Measurements from ENCODE around the gene CACNB2.
"Not testable (repeated sequence)": the region's sequence is repeated elsewhere in the genome, so short reads cannot be mapped to it uniquely, and the experiment has no call there.

The CACNB2 gene

DNA sequence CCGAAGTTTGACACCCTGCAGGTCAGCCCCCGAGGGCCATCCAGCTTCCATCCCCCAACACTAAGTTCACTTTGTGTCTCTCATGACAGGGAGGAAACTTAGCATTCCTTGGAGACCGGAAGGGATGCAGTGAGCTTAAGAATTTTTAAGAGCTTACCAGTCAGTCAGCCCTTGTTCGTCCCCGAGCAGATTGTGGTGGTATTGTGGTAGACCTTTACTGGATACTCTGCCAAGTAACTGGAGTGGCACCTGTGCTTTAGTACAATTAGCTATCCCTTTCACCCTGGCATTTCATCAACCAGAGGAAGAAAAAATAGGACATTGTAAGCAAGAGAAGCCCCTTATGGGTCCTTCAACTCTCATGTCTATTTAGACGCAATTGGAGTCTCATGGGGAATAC, 436.4 kb downstream of the CACNB2 start:
- Histone ChIP-seq H3K4me1 (ENCODE audit: control insufficient read depth, insufficient read depth, low read length) (no peaks in the 10 kb centered on the region), H3K27me3 (ENCODE audit: control insufficient read depth, insufficient read depth, low read length, poor library complexity, severe bottlenecking) (no peaks in the 10 kb centered on the region), H3K36me3 (ENCODE audit: control insufficient read depth, insufficient read depth, low read length) (peaks cover 17% of the 10 kb centered on the region), H3K4me3 (ENCODE audit: insufficient read depth, low read depth, low read length) (no peak overlapping the region), H3K9me3 (ENCODE audit: control insufficient read depth, low read length) (no peaks in the 10 kb centered on the region), H3K27ac (ENCODE audit: insufficient read depth, low read depth, low read length, poor library complexity, severe bottlenecking) (no peak overlapping the region)
- WGBS, 2 experiments, result 92 to 94% methylated on average over 5 of the region's 6 CpGs

DNA sequence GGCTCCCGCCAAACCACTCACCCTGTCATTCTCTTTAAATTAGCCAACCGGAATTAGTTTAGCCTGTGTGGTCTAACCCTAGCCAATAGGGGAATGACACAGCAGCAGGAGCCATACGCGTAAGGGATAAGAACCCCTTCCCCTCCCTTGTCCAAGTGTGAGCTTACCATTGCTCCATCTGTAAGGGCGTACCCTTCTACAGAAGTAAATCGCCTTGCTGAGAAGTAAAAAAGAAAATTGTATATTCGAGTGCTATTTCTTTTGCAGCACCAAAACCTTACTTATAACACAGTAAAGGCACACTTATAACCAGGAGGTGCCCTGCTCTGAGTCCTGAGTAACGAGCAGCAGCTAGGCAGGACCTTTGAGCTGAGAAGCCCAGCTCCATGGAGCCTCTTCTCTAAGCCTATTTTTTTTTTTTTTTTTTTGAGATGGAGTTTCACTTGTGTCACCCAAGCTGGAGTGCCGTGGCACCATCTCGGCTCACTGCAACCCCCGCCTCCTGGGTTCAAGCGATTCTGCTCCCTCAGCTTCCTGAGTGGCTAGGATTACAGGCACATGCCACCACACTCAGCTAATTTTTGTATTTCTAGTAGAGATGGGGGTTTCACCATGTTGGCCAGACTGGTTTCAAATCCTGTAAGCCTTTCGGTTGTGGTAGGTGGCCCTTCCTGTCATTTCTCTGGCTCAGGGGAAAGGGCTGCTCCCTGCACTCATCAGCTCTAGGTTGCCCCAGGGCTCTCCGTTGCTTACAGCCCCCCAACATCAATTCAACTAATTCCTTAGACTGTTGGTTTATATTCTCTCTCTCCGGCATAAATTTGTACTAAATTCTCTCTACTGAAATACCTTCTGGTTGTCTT, 437.8 kb downstream of the CACNB2 start:
- Histone ChIP-seq H3K4me3 (ENCODE audit: insufficient read depth, low read depth, low read length) (no peak overlapping the region), H3K4me1 (ENCODE audit: control insufficient read depth, insufficient read depth, low read length) (no peaks in the 10 kb centered on the region), H3K36me3 (ENCODE audit: control insufficient read depth, insufficient read depth, low read length) (peaks cover 17% of the 10 kb centered on the region), H3K27ac (ENCODE audit: insufficient read depth, low read depth, low read length, poor library complexity, severe bottlenecking) (no peak overlapping the region), H3K27me3 (ENCODE audit: control insufficient read depth, insufficient read depth, low read length, poor library complexity, severe bottlenecking) (no peaks in the 10 kb centered on the region), H3K9me3 (ENCODE audit: control insufficient read depth, low read length) (no peaks in the 10 kb centered on the region)
- 86 to 87% methylated on average over 13 to 15 of the region's 15 CpGs for WGBS, 2 experiments

DNA sequence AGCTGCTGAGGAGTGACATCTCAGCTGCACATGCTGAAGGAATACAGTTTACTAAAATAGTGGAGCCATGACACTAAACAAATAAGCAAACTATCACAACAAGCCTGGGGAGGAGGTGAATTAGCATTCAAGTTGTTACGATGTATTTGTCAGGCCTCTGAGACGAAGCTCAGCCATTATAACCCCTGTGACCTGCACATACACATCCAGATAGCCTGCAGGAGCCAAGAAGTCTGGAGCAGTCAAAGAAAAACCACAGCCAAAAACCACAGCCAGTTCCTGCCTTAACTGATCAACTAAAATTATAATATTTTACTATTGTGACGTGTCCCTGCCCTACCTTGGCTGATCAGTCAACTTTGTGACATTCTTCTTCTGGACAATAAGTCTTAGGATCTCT, 442.6 kb downstream of the CACNB2 start:
- Histone ChIP-seq H3K27me3 (ENCODE audit: control insufficient read depth, insufficient read depth, low read length, poor library complexity, severe bottlenecking) (no peaks in the 10 kb centered on the region), H3K4me1 (ENCODE audit: control insufficient read depth, insufficient read depth, low read length) (no peaks in the 10 kb centered on the region), H3K36me3 (ENCODE audit: control insufficient read depth, insufficient read depth, low read length) (peaks cover 13% of the 10 kb centered on the region), H3K27ac (ENCODE audit: insufficient read depth, low read depth, low read length, poor library complexity, severe bottlenecking) (no peak overlapping the region), H3K4me3 (ENCODE audit: insufficient read depth, low read depth, low read length) (no peak overlapping the region), H3K9me3 (ENCODE audit: control insufficient read depth, low read length) (no peaks in the 10 kb centered on the region)
- WGBS, 2 experiments, result 89% methylated on average over 3 of the region's 3 CpGs

DNA sequence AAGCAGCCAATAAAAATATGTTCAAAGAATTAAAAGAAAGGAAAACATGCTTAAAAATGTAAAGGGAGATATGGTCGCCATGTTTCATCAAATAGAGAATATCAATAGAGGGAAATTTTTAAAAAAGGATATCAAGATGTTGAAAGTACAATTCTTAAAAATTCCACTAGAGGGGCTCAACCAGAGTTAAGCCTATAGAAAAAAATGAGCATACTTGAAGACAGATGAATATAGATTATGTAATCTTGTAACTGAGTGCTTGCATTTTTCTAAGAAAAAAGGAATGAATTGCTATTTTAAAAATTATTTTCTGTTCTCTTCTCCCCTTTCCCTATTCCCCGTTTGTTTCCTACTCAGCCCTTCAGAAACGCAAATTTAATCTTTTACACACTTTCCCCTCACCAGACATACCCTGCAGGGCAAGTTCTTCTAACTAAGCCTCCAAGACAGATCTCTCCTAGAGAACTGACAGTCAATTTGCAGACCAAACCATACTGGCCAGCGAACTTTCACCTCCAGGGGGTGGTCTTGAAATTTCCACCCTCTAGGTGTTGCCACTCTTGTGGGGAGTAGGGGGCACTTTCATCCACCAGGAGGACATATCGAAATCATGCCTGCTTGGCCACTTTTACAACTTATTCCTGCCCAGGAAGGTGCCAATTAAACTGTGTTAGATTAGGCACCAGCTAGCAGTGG, 443.5 kb downstream of the CACNB2 start:
- H3K4me1 ChIP-seq (ENCODE audit: control insufficient read depth, insufficient read depth, low read length), result no peaks in the 10 kb centered on the region
- H3K27me3 ChIP-seq (ENCODE audit: control insufficient read depth, insufficient read depth, low read length, poor library complexity, severe bottlenecking), result no peaks in the 10 kb centered on the region
- H3K4me3 ChIP-seq (ENCODE audit: insufficient read depth, low read depth, low read length), result no peak overlapping the region
- no peaks in the 10 kb centered on the region for H3K9me3 ChIP-seq (ENCODE audit: control insufficient read depth, low read length)
- H3K36me3 ChIP-seq (ENCODE audit: control insufficient read depth, insufficient read depth, low read length), result peaks cover 12% of the 10 kb centered on the region
- 76 to 81% methylated on average over 5 of the region's 5 CpGs for WGBS, 2 experiments
- H3K27ac ChIP-seq (ENCODE audit: insufficient read depth, low read depth, low read length, poor library complexity, severe bottlenecking), result no peak overlapping the region

DNA sequence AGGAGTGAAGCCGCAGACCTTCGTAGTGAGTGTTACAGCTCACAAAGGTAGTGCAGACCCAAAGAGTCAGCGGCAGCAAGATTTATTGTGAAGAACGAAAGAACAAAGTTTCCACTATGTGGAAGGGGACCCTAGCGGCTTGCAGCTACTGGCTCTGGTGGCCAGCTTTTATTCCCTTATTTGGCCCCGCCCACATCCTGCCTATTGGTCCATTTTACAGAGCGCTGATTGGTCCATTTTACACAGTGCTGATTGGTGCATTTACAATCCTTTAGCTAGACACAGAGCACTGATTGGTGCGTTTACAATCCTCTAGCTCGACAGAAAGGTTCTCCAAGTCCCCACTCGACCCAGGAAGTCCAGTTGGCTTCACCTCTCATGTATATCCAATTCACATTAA, 446.4 kb downstream of the CACNB2 start:
- not testable (repeated sequence) for H3K4me1 ChIP-seq (ENCODE audit: control insufficient read depth, insufficient read depth, low read length); H3K9me3 ChIP-seq (ENCODE audit: control insufficient read depth, low read length); H3K27me3 ChIP-seq (ENCODE audit: control insufficient read depth, insufficient read depth, low read length, poor library complexity, severe bottlenecking); H3K27ac ChIP-seq (ENCODE audit: insufficient read depth, low read depth, low read length, poor library complexity, severe bottlenecking); H3K4me3 ChIP-seq (ENCODE audit: insufficient read depth, low read depth, low read length); H3K36me3 ChIP-seq (ENCODE audit: control insufficient read depth, insufficient read depth, low read length)
- 92 to 94% methylated on average over 10 of the region's 10 CpGs for whole genome bisulfite sequencing, 2 experiments

DNA sequence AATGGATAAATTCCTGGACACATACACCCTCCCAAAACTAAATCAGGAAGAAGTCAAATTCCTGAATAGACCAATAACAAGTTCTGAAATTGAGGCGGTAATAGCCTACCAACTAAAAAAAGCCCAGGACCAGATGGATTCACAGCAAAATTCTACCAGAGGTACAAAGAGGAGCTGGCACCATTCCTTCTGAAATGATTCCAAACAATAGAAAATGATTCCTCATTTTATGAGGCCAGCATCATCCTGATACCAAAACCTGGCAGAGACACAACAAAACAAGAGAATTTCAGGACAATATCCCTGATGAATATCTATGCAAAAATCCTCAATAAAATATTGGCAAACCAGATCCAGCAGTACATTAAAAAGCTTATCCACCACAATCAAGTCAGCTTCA, 450.9 kb downstream of the CACNB2 start:
- H3K27me3 ChIP-seq (ENCODE audit: control insufficient read depth, insufficient read depth, low read length, poor library complexity, severe bottlenecking); H3K27ac ChIP-seq (ENCODE audit: insufficient read depth, low read depth, low read length, poor library complexity, severe bottlenecking); H3K4me3 ChIP-seq (ENCODE audit: insufficient read depth, low read depth, low read length); H3K4me1 ChIP-seq (ENCODE audit: control insufficient read depth, insufficient read depth, low read length); H3K9me3 ChIP-seq (ENCODE audit: control insufficient read depth, low read length); H3K36me3 ChIP-seq (ENCODE audit: control insufficient read depth, insufficient read depth, low read length): not testable (repeated sequence)
- 87 to 95% methylated on average over 1 of the region's 1 CpG for WGBS, 2 experiments
